OCI-LY3 (cell line): Measurements from ENCODE around the gene SOD1.

Experiments
- EZH2phosphoT487 ChIP-seq: fragments of 200-600 bp; shearing (Covaris generic); IDR thresholded peaks from 2 replicates; pipeline ENCODE4 v1.6.1; 2018; ENCODE audit warnings: antibody characterized with exemption, mixed run types, low read depth
- TF ChIP-seq, protein P1 (sequence below): fragments of 200-600, 300-600 bp; sonication (generic); IDR thresholded peaks from 2 replicates; pipeline ENCODE4 v1.5.1; 2014; ENCODE audit warnings: antibody characterized with exemption, low read length, low read depth

- no peak for TF ChIP-seq EZH2phosphoT487
- TF ChIP-seq, protein P1, sequence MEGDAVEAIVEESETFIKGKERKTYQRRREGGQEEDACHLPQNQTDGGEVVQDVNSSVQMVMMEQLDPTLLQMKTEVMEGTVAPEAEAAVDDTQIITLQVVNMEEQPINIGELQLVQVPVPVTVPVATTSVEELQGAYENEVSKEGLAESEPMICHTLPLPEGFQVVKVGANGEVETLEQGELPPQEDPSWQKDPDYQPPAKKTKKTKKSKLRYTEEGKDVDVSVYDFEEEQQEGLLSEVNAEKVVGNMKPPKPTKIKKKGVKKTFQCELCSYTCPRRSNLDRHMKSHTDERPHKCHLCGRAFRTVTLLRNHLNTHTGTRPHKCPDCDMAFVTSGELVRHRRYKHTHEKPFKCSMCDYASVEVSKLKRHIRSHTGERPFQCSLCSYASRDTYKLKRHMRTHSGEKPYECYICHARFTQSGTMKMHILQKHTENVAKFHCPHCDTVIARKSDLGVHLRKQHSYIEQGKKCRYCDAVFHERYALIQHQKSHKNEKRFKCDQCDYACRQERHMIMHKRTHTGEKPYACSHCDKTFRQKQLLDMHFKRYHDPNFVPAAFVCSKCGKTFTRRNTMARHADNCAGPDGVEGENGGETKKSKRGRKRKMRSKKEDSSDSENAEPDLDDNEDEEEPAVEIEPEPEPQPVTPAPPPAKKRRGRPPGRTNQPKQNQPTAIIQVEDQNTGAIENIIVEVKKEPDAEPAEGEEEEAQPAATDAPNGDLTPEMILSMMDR = no peak
These were observed 49.0 kb downstream of the SOD1 start for GRCh38 chr21:31708541-31708940.
